Ishikawa (cell line): Measurements from ENCODE around the gene BLMH.

ENCODE experiments used
- CREB1 ChIP-seq: IDR thresholded peaks from 2 replicates; pipeline ENCODE4 v1.6.1; 2012; ENCODE audit warnings: low read depth
- EGR1 ChIP-seq: IDR thresholded peaks from 2 replicates; pipeline ENCODE4 v1.6.1; 2012
- EP300 ChIP-seq: IDR thresholded peaks from 2 replicates; pipeline ENCODE4 v1.6.1; 2012; ENCODE audit warnings: borderline replicate concordance
- FOXM1 ChIP-seq: IDR thresholded peaks from 2 replicates; pipeline ENCODE4 v1.6.1; 2012; ENCODE audit warnings: low read depth, borderline replicate concordance
- MAX ChIP-seq: IDR thresholded peaks from 2 replicates; pipeline ENCODE4 v1.6.1; 2012
- RAD21 ChIP-seq: IDR thresholded peaks from 2 replicates; pipeline ENCODE4 v1.6.1; 2012; ENCODE audit warnings: low read depth
- REST ChIP-seq: IDR thresholded peaks from 2 replicates; pipeline ENCODE4 v1.6.1; 2012; ENCODE audit warnings: low read depth, mild to moderate bottlenecking
- TCF12 ChIP-seq: IDR thresholded peaks from 2 replicates; pipeline ENCODE4 v1.6.1; 2012; ENCODE audit warnings: low read depth
- TEAD4 ChIP-seq: IDR thresholded peaks from 2 replicates; pipeline ENCODE4 v1.6.1; 2012
- YY1 ChIP-seq: IDR thresholded peaks from 2 replicates; pipeline ENCODE4 v1.6.1; 2012; ENCODE audit warnings: low read depth

- TF ChIP-seq EP300, result no peak
- TF ChIP-seq MAX, result no peak
- no peak for TF ChIP-seq FOXM1
- no peak for TF ChIP-seq TEAD4
- no peak for TF ChIP-seq EGR1
- TF ChIP-seq YY1, result no peak
- TF ChIP-seq RAD21, result no peak
- no peak for TF ChIP-seq REST
- TF ChIP-seq CREB1, result no peak
- TF ChIP-seq TCF12, result no peak
Measured at GRCh38 chr17:30296499-30297080, 4.8 kb upstream of the BLMH start.
